NCI-H446 (cell line): Measurements from ENCODE around the gene DIO3.

ENCODE experiments used
- DNase-seq, 2 experiments: peaks; one replicate each; lab custom pipeline; 2025; lab: John Stamatoyannopoulos, UW

The DIO3 gene

DNA sequence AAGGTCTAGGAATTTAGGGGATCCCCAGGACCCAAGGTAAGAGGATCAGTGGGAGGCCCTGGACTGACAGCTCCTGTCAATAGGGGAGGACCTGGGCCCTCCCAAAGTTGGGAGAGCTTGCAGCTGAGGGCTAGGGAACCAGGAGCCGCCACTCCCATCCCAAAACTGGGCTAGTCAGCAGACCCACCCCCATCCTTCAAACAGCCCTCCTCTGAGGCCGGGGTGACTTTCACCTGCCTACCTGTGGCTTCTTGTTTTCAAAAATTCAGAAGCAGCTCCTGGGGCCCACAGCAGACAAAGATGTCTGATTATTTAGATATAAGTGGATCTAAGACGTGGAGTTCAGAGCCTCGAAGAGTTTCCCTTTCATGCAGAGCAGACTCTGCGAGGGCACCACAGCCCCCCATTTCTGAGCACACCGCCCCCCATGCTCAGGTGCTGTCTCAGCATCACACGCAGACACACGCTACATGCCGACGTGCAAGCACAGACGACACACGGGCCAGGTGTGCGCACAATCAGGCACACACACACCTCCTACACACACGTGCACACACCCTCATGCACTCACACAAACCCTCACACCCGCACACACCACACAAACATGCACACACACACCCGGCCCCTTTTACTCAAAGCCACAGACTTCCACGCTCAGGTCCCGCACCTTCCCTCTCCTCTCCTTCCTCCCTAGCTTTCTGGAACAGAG is 21.9 kb downstream of the DIO3 start:
- DNase-seq: no peak

DNA sequence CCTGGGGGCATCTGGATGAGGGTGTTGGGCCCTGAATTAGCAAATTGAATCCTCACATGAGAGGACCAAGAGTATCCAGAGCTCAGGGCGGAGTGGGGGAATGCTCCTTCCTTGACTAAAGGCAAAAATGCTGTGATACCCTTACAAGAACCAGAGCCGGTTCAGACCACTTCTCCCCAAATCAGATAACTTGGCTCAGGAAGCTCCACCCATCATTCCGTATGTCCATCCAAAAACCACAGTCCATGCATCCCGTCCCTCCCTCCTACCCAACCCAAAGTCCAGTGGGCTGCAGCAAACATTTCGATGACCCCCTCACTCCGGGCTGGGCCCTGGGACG is 22.4 kb downstream of the DIO3 start:
- DNase-seq: no peak

DNA sequence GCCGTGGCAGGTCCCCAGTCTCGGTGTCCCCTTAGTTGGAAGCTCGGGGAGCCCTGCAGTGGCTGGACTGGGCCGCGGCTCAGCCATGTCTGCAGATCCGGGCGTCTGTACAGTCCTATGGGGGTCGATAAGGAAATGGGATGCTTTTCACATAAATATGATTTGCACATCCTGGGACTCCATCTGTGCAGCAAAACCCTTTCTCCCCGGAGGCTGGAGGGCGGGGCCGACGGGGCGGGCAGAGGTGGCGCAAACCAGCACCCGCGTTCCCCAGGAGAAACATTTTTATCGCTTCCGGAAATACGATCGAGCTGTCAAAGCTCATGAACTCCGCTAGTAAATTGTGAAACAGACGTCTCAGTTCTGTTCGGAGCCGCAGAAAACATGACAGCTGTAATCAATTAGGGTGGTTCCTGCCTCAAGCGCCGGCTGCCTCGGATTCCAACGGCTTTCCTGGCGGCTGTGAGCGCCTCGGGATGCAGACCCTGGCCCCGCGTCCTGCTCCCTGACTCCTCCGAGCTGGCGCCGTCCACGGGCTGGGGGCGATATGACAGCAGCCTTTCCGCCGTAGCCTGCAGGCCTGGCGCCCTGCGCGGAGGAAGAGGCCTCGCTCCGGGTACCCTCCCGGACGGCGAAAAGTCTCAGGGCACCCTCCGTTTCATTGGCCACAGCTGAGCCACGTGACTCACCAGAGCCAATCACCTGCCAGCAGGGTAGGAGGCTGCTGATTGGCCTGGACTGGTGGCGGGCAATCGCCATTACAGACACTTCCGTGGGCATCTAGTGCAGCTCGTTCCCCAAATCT is 23.0 kb downstream of the DIO3 start:
- no peak for DNase-seq

DNA sequence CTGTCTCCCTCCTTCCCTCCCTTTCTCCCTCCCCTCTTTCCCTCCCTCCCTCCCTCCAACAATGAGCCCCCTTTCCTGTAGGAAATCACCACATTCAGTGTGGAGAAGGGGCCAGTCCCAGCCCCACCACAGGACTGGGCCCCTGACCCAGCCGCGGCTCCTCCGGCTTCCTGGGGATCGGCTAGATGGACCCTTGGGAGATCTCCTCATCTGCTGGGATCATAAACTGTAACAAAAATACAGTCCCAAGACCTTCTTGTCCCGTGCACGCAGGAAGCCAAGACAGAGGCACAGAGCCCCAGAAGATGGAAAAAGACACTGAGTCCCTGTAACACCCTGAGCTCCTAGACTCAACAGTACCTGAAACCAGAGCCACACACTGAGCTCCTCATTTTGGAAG is 23.9 kb downstream of the DIO3 start:
- DNase-seq: no peak

DNA sequence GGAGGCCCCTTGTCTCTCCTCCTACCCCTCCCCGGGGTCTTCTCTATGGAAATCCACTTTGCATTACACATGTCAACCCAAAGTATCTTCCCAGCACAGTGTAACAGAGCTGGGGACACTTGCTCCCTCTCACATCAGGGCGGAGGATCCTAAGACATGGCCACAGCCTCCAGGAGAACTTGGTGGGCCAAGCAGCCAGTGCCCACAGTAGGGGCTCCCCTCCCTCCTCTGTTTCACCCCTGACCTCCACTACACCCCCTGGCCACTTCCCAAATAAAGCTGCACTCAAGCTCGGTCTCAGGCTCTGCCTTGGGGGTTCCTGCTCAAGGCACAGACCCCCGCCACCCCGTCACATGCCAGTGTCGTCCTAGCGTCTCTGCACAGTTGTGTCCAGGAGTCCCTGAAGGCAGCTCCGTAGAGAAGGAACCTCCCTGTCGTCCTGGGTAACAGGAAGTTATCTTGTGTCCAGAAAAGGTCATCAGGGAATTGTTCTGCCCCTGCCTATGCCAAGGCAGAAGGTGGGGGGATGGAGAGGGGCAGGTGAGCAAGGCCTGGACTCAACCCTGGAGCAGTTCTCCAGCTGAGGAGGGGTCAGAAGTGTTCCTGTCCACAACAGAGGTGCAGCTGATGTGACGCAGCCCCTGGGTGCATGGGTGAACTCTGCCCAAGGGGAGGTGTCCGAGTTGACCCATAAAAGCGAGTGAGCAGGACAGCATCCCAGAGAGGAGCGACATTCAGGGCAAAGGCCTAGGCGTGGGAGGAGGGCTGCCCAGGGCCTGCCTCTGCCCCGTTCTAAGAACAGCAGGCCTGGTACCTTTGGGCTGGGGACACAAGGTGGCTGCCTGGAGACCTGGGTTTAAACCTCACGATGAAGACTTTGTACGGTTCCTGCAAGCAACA is 25.5 kb downstream of the DIO3 start:
- no peak for DNase-seq

DNA sequence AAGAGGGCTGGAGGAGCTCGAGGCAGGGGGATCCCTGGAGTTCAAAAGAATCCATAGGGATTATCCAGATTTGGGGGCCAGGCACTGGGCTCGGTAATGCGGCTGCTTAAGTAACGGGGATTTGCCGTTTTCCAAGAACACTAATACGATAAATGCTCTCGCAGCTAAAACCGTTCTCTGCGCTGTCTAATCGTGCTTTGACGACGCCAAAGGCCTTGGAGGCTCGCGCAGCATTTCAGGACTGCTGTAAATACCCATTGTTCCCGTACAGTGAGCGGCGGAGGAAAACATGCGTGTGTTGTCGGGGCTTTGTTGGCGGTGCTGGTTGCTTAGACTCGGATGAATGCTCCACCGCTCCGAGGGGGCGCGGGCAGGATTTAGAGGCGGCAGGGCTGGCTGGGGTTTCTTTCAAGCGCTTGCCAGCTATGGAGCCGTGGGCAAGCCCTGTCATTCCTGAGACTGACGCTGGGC is 26.2 kb downstream of the DIO3 start:
- no peak for DNase-seq

DNA sequence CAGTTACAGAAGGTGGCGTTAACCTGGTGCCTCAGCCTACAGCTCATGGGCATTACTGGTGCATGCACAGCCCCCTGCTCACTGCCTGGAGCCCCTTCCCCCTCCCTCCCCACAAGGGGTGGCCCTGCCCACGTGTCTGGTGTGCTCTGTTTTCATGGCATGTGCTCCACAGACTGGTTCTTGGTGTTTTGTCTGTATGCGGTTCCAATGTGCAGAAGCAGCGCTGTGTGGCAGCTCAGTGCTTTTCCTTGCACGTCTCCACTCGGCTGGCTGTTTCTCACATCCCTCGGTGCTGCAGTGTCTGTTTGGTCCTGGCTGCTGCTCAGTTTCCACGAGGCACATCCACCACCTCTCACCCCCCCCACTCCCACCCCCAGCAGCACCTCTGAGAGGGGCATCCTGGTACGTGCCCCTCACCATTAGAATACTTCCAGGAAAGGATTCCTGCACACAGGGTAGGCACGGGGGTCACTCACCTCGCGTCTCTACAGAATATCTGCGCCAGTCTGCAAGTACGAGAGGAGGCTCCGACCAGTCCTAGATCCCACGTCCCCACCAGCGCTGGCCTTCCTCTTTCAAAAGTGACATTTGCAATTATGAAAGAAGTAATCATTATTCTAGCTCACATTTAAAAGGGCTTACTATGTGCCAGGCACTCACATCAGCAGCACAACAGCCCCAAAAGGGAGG is 27.1 kb downstream of the DIO3 start:
- no peak for DNase-seq

DNA sequence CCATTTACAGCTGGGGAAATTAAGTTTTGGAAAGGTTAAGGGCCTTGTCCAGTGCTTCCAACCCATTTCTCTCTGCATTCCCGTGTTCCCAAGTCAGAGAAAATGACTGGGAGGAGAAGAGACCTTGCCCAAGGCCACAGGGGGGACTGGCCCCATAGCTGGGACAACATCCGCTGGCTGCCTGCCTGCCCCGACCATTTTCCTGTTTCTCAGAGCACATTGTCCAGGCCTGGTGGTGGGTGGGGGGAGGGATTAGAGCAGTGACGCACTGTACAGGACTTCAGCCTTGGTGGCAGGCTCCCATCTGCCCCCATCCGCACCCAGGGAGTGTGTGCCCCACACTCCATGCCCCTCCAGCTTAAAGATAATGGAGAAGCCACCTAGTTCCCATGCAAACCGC is 27.7 kb downstream of the DIO3 start:
- DNase-seq: no peak

DNA sequence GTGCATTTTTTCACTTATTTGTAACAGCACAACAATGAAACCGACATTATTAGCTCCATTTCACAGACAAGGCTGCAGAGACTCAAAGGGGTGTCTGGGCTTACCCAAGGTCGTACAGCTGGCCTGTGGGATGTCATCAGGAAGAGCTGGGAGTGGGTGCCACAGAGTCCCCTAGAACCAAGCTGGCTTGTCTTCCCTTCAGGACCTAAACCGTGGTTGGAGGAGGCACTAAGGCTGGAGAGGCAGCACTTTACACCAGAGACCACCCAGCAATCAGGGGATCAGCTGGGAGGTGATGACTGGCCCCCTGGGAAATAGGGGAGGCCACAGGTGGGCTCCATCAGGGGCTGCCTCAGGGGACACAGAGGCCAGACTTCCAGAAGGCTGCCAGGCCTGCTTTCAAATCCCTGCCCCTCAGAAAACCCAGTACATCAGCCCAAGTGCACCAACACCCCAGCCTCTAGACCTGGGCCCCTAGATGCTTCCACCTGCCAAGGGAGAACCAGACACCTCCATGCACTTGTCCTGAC is 28.3 kb downstream of the DIO3 start:
- DNase-seq: no peak

DNA sequence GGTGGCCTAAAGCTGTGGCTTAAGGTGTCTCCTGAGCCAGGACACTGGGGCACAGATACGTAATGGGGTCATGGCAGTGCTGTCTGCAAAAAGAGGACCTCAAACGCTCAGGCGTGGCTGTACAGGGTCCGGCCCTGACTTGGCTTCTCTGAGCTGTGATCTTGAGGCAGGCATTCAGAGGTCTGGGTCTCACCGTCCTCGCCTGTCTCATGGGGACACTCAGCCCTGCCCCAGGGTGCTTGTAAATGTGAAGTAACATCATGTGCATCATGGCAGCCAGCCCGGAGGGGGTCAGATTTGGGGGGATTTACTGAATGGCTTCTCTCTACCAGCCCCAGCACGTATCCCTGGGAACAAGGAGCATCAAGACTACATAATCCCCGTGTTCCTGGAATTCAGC is 28.8 kb downstream of the DIO3 start:
- no peak for DNase-seq

DNA sequence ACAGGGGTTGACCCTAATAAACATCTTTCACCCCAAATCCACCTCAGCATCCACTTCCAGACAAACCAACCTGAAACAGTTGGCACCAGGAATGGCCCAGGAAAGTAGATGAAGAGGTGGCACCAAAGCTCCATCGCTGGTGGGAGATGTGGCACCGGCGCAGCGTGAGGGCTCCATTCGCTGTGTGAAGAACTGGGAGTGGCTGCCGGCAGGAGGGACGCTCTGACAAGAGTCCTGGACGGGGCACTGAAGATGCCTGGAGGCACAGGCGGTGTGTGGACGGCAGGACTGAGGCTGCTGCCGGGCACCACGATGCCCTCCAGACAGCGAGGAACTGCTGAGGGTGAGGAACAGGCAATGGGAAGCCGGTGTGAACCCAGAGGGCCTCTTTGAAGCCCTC is 29.3 kb downstream of the DIO3 start:
- no peak for DNase-seq

DNA sequence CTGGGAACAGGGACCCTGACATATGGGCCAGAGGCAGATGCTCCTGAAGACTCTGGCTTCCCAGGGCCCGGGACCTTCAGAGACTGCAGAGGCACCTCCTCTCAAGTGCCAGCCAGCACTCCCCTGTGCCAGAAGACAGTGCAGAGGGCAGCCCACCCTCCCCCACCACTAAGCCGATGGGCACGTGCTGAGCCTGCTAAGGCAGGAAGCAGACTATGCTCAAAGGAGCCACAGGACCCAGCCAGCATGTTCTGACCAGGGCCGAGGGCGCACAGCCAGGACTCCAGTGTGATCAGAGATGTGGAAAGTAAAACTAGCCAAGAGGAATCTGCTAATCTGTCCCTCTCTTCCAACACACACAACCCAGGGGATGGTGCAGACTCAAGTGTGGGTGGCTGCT is 29.8 kb downstream of the DIO3 start:
- no peak for DNase-seq

DNA sequence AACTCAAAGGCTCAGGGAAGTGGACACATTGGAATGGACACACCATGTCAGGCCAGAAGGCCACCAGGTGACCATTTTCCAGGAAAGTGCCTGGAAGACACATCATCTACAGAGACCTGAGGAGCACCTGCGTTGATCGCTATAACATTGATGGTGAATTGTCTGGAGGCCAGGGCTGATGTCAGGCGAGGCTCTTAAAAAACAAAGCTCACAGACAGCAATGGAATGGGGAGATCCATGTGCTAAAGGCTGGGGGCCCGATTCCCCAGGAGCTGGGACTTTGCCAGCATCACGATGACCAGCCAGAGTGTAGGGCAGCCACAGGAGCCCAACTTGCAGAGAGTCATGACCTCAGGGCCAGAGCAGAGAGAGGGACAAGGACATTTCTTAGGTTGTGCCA is 30.3 kb downstream of the DIO3 start:
- DNase-seq: no peak

DNA sequence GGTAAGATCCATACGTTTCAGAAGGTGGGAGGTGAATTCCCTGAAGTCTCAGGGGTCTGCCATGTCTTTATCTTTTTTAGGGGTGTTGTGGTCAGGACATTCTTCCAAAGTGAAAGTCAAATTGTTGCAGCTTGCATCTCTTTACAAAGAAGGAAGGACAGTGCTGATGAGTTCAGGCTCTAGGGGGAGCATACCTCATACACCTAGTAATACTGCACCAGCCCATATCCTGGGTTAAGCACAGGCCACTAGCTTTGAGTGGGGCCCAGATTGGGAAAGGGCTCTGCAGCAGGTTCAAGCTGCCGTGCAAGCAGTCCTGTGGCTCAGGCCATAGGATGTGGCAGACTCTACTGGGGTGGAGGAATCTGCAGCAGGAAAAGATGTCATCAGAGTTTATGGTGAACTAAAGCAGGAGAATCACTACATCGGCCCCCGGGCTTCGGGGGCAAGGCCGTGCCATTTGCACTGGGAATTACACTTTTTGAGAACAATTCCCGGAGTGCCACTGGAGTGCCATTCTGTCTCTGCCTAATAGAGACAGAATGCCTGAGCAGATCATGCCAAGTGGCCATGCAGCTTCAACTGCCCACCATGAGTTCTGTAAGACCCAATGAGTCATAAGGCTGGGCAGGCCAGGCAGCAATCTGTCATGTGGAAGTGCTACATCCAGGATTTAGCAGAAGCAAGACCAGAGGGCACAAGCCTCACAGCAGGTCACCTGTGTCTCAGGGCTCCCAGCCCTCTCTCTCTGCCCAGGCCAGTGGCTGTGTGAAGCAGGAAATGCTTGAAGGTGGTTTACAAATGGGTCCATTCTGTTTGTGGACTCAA is 32.3 kb downstream of the DIO3 start:
- no peak for DNase-seq

DNA sequence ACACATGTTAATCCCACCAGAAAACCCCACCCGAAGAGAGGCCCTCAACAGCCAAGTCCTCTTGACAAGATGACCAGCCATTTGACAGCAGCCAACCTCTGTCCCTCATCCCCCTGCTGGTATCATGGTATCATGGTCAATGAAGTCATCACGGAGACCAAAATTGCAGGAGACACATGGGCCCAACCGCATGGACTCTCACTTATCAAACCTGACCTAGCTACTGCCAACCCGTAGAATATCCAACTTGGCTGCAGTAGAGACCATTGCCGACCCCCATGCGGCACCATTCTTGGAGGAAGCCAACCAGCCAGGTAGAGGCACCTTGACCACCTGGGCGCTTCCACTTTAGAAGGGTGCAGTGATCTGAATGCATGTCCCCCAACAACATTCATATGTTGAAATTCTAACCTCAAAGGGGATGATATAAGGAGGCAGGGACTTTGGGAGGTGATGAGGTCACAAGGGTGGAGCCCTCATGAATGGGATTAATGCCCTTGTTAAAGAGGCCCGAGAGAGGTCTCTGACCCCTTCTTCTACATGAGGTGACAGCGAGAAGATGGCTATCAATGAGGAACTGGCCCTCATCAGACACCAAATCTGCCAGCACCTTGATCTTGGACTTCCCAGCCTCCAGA is 33.3 kb downstream of the DIO3 start:
- no peak for DNase-seq

DNA sequence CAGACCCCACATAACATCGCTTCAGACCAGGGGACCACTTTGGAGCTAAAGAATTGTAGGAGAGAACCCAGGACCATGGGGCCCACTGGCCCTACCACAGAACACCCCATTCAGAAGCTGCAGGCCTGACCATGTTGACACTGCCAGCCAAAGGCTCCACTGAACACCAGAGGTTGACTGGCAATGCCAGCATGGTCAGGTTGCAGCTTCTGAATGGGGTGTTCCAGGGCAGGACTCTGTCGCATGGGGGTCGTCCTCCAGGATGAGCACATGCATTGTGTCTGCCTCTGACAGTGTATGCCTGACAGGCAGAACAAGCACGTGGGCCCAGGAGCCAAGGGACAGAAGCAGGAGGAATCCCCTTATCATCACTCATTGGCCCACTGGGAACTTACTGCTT is 34.1 kb downstream of the DIO3 start:
- DNase-seq: no peak

DNA sequence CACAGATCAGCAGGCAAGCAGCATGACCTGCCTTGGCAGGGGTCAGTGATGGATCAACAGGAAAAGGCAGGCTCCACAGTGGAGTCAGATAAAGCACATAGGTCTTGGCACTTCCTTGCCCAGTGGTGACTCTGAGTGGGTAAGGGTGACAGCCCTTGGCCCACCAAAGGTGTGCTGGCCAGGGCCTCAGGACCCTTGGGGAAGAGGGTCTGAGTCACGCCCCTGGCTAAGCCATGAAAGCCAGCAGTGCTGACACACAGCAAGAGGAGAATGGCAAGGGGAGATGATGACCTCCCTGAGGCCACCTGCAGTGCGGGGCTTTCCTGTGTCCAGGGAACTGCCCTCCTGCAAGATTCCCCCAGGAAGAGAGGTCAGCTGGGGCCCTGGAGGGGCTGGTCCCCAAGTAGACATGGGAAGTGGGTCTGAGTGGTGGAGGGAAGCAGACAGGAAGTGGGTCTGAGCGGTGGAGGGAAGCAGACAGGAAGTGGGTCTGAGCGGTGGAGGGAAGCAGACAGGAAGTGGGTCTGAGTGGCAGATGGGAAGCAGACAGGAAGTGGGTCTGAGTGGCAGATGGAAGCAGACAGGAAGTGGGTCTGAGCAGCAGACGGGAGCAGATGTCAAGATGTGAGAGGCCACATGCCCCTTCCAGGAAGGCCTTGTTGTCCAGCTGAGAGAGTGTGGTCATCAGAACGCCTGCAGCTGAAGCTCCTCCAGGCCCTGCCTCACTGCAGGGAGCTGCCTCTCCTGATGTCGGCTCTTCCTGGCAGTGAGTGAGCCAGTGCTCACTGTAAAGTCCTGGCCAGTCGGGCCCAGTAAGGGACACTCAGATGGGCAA is 34.8 kb downstream of the DIO3 start:
- DNase-seq: no peak

DNA sequence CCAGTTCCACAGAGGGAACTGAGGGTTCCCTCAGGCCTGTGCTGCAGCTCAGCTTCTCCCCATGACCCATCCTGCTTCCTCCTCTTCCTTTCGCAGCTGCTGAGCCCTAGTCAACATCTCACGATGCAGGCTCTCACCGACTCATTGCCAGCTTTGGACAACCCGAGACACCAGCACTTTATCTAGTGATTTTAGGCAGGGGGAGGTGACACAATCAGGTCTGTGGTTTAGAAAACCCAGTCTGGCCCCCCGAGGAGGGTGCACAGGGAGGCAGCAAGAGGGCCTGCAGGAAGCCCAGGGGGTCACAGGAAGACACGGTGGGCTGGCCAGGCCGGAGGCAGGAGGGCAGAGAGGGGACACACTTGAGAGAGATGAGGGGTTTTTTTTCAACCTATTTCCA is 35.4 kb downstream of the DIO3 start:
- DNase-seq: no peak

DNA sequence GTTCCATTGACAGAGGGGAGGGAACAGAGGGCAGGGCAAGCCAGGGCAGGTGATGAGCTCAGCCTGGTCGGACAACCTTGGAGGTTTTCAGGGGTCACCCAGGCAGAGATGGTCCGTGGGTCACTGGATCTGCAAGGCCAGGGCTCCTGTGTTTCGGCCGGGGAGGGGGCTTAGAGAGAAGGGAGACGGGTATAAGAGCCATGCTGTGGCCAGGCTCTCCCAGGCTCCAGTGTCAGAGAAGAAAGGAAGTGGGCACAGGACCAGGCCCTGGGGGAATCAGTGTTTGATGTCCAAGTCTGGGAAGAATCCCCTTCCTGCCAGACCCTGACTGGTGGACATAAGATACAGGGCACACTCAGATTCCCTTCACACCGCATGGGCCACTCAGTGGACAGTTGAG is 36.9 kb downstream of the DIO3 start:
- DNase-seq: no peak
